PC-9 (cell line): ENCODE results near the gene GPD1.

Experiments
- EZH2 ChIP-seq: fragments of 200-600 bp; sonication (generic); IDR thresholded peaks from 2 replicates; pipeline ENCODE4 v1.8.0; 2017; ENCODE audit warnings: antibody characterized with exemption, low read depth
- TF ChIP-seq, protein P1 (sequence below): fragments of 200-600 bp; sonication (generic); conservative IDR thresholded peaks from 2 replicates; pipeline ENCODE4 v1.6.1; 2017; ENCODE audit warnings: mixed run types, antibody characterized with exemption, mild to moderate bottlenecking, moderate library complexity

DNA sequence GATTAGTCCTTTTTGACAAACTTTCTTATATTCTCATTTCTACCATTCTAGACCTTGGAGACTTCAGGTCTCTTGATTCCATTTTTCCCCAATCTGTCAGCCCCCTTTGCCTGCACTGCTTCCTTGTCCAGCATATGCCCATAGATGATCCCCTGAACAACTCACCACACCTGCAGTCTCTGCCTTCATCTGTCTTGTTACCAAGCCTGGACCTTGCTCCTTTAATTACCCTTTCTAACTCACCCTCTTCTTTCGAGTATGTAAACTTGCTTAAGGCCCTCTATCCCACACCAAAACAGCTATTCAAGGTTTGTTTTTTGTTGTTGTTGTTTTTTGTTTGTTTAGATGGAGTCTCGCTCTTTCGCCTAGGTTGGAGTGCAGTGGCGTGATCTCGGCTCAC is 17.8 kb downstream of the GPD1 start:
- TF ChIP-seq, protein P1, sequence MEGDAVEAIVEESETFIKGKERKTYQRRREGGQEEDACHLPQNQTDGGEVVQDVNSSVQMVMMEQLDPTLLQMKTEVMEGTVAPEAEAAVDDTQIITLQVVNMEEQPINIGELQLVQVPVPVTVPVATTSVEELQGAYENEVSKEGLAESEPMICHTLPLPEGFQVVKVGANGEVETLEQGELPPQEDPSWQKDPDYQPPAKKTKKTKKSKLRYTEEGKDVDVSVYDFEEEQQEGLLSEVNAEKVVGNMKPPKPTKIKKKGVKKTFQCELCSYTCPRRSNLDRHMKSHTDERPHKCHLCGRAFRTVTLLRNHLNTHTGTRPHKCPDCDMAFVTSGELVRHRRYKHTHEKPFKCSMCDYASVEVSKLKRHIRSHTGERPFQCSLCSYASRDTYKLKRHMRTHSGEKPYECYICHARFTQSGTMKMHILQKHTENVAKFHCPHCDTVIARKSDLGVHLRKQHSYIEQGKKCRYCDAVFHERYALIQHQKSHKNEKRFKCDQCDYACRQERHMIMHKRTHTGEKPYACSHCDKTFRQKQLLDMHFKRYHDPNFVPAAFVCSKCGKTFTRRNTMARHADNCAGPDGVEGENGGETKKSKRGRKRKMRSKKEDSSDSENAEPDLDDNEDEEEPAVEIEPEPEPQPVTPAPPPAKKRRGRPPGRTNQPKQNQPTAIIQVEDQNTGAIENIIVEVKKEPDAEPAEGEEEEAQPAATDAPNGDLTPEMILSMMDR, result no peak
- no peak for TF ChIP-seq EZH2
